Parathyroid adenoma (tissue), 2 donors: ENCODE results near the gene PRKAR1A.

Experiments used
- H2AFZ ChIP-seq: fragments of 300-600 bp; sonication (generic); one replicate; pipeline ENCODE4 v1.7.0; 2017; ENCODE audit warnings: antibody characterized with exemption, mild to moderate bottlenecking
- H3K27ac ChIP-seq: fragments of 300-600 bp; sonication (generic); one replicate; pipeline ENCODE4 v1.7.0; 2017
- H3K27me3 ChIP-seq: fragments of 300-600 bp; sonication (generic); one replicate; pipeline ENCODE4 v1.7.0; 2017; ENCODE audit warnings: low read length; ENCODE audit not compliant: control insufficient read depth, insufficient read depth
- H3K36me3 ChIP-seq: fragments of 300-600 bp; sonication (generic); one replicate; pipeline ENCODE4 v1.7.0; 2017; ENCODE audit warnings: low read length; ENCODE audit not compliant: control insufficient read depth, insufficient read depth
- H3K4me1 ChIP-seq: fragments of 300-600 bp; sonication (generic); one replicate; pipeline ENCODE4 v1.7.0; 2017; ENCODE audit warnings: control low read depth
- H3K4me2 ChIP-seq: fragments of 300-600 bp; sonication (generic); one replicate; pipeline ENCODE4 v1.7.0; 2017; ENCODE audit warnings: low read length
- H3K4me3 ChIP-seq: fragments of 300-600 bp; sonication (generic); one replicate; pipeline ENCODE4 v1.7.0; 2017; ENCODE audit warnings: low read depth, low read length
- H3K79me2 ChIP-seq: fragments of 300-600 bp; sonication (generic); one replicate; pipeline ENCODE4 v1.7.0; 2017; ENCODE audit warnings: control low read depth
- H3K9ac ChIP-seq: fragments of 300-600 bp; sonication (generic); one replicate; pipeline ENCODE4 v1.7.0; 2017; ENCODE audit warnings: mild to moderate bottlenecking
- H3K9me3 ChIP-seq: fragments of 300-600 bp; sonication (generic); one replicate; pipeline ENCODE4 v1.7.0; 2017; ENCODE audit warnings: low read length; ENCODE audit not compliant: control insufficient read depth
- CTCF ChIP-seq: fragments of 300-600 bp; sonication (generic); IDR thresholded peaks from one replicate; pipeline ENCODE4 v1.7.0; 2017; ENCODE audit warnings: antibody characterized with exemption, mild to moderate bottlenecking
- donor health status: primary hyperparathyroidism.

The PRKAR1A gene

GRCh38 chr17:68585643-68586042 is 73.4 kb downstream of the PRKAR1A start:
- no peaks in the 10 kb centered on the region for H3K36me3 ChIP-seq
- H3K9me3 ChIP-seq: no peaks in the 10 kb centered on the region
- no peaks in the 10 kb centered on the region for H3K27me3 ChIP-seq
- H2AFZ ChIP-seq: no peak overlapping the region
- no peak overlapping the region for H3K4me2 ChIP-seq
- TF ChIP-seq CTCF: no peak
- H3K4me3 ChIP-seq: no peak overlapping the region
- no peaks in the 10 kb centered on the region for H3K79me2 ChIP-seq
- H3K27ac ChIP-seq: no peak overlapping the region
- no peak overlapping the region for H3K9ac ChIP-seq
- H3K4me1 ChIP-seq: peaks cover 7% of the 10 kb centered on the region

GRCh38 chr17:68587026-68587425 is 74.8 kb downstream of the PRKAR1A start:
- Histone ChIP-seq H3K4me2 (no peak overlapping the region), H3K9ac (no peak overlapping the region), H3K27me3 (no peaks in the 10 kb centered on the region), H3K9me3 (no peaks in the 10 kb centered on the region), H2AFZ (no peak overlapping the region), H3K27ac (no peak overlapping the region), H3K4me3 (no peak overlapping the region), H3K79me2 (no peaks in the 10 kb centered on the region), H3K4me1 (peaks cover 5% of the 10 kb centered on the region), H3K36me3 (no peaks in the 10 kb centered on the region)
- no peak for TF ChIP-seq CTCF

- Histone ChIP-seq H3K9me3 (no peaks in the 10 kb centered on the region), H3K4me2 (no peak overlapping the region), H2AFZ (no peak overlapping the region), H3K27me3 (no peaks in the 10 kb centered on the region), H3K4me1 (no peaks in the 10 kb centered on the region), H3K36me3 (no peaks in the 10 kb centered on the region), H3K27ac (no peak overlapping the region), H3K9ac (no peak overlapping the region), H3K4me3 (no peak overlapping the region), H3K79me2 (no peaks in the 10 kb centered on the region)
- TF ChIP-seq CTCF: no peak
Observed at GRCh38 chr17:68587847-68588246, 75.6 kb downstream of the PRKAR1A start.

GRCh38 chr17:68588362-68588761 is 76.1 kb downstream of the PRKAR1A start:
- no peaks in the 10 kb centered on the region for H3K9me3 ChIP-seq
- H2AFZ ChIP-seq: no peak overlapping the region
- H3K4me2 ChIP-seq: no peak overlapping the region
- H3K4me3 ChIP-seq: no peak overlapping the region
- H3K9ac ChIP-seq: no peak overlapping the region
- H3K27me3 ChIP-seq: no peaks in the 10 kb centered on the region
- H3K4me1 ChIP-seq: no peaks in the 10 kb centered on the region
- no peaks in the 10 kb centered on the region for H3K79me2 ChIP-seq
- H3K36me3 ChIP-seq: no peaks in the 10 kb centered on the region
- no peak overlapping the region for H3K27ac ChIP-seq
- no peak for TF ChIP-seq CTCF

GRCh38 chr17:68589086-68589485 is 76.9 kb downstream of the PRKAR1A start:
- Histone ChIP-seq H3K9ac (no peak overlapping the region), H3K36me3 (no peaks in the 10 kb centered on the region), H3K4me3 (no peak overlapping the region), H3K27me3 (no peaks in the 10 kb centered on the region), H3K27ac (no peak overlapping the region), H3K9me3 (no peaks in the 10 kb centered on the region), H3K4me2 (no peak overlapping the region), H3K79me2 (no peaks in the 10 kb centered on the region), H3K4me1 (no peaks in the 10 kb centered on the region), H2AFZ (no peak overlapping the region)
- TF ChIP-seq CTCF: no peak
